A673 (cell line): Measurements from ENCODE around the gene ADAMTS2. TPM values are rescaled to one million over a fixed set of nuclear protein-coding genes. Genes with fewer than 3 reads are reported as not detected.
A peak's percentile ranks its signal among the peaks of the same experiment; 100 is the strongest.

Experiments used
- BruUV-seq: library from RNA; stranded (reverse); fragments of 400-500 nt; replicated peaks from 2 replicates; lab custom pipeline; 2021; lab: Mats Ljungman, UMichigan
- CTCF ChIA-PET: fragments of 300-600 bp; sonication (Branson Sonifier 250); formaldehyde crosslinking; loops from one replicate; lab custom pipeline; 2022; ENCODE audit warnings: antibody characterized with exemption; lab: Charles Lee
- POLR2A ChIA-PET: fragments of 300-600 bp; sonication (Branson Sonifier 250); formaldehyde crosslinking; loops from one replicate; lab custom pipeline; 2022; ENCODE audit warnings: antibody characterized with exemption; ENCODE audit not compliant: low non-redundant PET; lab: Charles Lee
- DNase-seq: peaks from one replicate; pipeline ENCODE4 v3.0.0-alpha.2; 2015; ENCODE audit warnings: low spot score
- H3K27ac ChIP-seq: fragments of 200-600 bp; sonication (generic); 2 replicates; pipeline ENCODE4 v1.5.1; 2016; ENCODE audit warnings: mixed run types, low read depth, mild to moderate bottlenecking, mixed read lengths, antibody characterized with exemption, low read length; ENCODE audit not compliant: poor library complexity, severe bottlenecking
- H3K27me3 ChIP-seq: fragments of 200-600 bp; sonication (generic); replicated peaks from 2 replicates; pipeline ENCODE4 v1.6.1; 2017; ENCODE audit warnings: mixed run types, low read depth, mild to moderate bottlenecking, mixed read lengths, antibody characterized with exemption, low read length; ENCODE audit not compliant: insufficient read depth, poor library complexity
- H3K36me3 ChIP-seq: fragments of 200-600 bp; sonication (generic); 2 replicates; pipeline ENCODE4 v1.6.1; 2016; ENCODE audit warnings: mixed run types, mild to moderate bottlenecking, mixed read lengths, antibody characterized with exemption, low read length; ENCODE audit not compliant: insufficient read depth, poor library complexity, severe bottlenecking
- H3K4me1 ChIP-seq: fragments of 200-600 bp; sonication (generic); 2 replicates; pipeline ENCODE4 v1.6.1; 2017; ENCODE audit warnings: mixed run types, mild to moderate bottlenecking, mixed read lengths, antibody characterized with exemption, low read length; ENCODE audit not compliant: insufficient read depth, poor library complexity, severe bottlenecking
- H3K4me3 ChIP-seq: fragments of 200-600 bp; sonication (generic); 2 replicates; pipeline ENCODE4 v1.5.1; 2016; ENCODE audit warnings: low read depth, mixed run types, mild to moderate bottlenecking, mixed read lengths, low read length; ENCODE audit not compliant: poor library complexity, severe bottlenecking
- H3K9me3 ChIP-seq: fragments of 200-600 bp; sonication (generic); 2 replicates; pipeline ENCODE4 v1.6.1; 2016; ENCODE audit warnings: mixed run types, low read depth, mild to moderate bottlenecking, mixed read lengths, antibody characterized with exemption, low read length; ENCODE audit not compliant: poor library complexity, severe bottlenecking
- EZH2 ChIP-seq: fragments of 200-600 bp; sonication (generic); IDR thresholded peaks from 2 replicates; pipeline ENCODE4 v1.6.1; 2017; ENCODE audit warnings: borderline replicate concordance, low read depth, mild to moderate bottlenecking, mixed read lengths, antibody characterized with exemption, low read length; ENCODE audit not compliant: poor library complexity, severe bottlenecking
- intact Hi-C: fragments of 100-400 bp; cut with micrococcal nuclease; formaldehyde crosslinking; loops from one replicate; pipeline ENCODE4 v1.10.0; 2022; ENCODE audit not compliant: unreplicated experiment
- total RNA-seq: library from RNA; stranded (reverse); gene quantifications from 2 replicates; pipeline ENCODE4 v1.2.3, GENCODE V29; 2021
- TF ChIP-seq, protein P1 (sequence below): fragments of 300-800, 200-600 bp; sonication (generic); conservative IDR thresholded peaks from 2 replicates; pipeline ENCODE4 v1.5.1; 2017; ENCODE audit warnings: low read depth, mild to moderate bottlenecking, antibody characterized with exemption, low read length, moderate library complexity, mixed read lengths

Gene ADAMTS2
- total RNA-seq, 1 experiment from 2014 or later: 0.39 TPM

GRCh38 chr5:179346401-179346800, 1.1 kb upstream of the ADAMTS2 start:
- H3K4me3 ChIP-seq: no peak overlapping the region
- peaks cover 7% of the 10 kb centered on the region for H3K4me1 ChIP-seq
- no peak overlapping the region for H3K27ac ChIP-seq
- POLR2A ChIA-PET: no interaction called here
- no peaks in the 10 kb centered on the region for H3K9me3 ChIP-seq
- H3K36me3 ChIP-seq: no peaks in the 10 kb centered on the region
- TF ChIP-seq EZH2: no peak
- TF ChIP-seq, protein P1, sequence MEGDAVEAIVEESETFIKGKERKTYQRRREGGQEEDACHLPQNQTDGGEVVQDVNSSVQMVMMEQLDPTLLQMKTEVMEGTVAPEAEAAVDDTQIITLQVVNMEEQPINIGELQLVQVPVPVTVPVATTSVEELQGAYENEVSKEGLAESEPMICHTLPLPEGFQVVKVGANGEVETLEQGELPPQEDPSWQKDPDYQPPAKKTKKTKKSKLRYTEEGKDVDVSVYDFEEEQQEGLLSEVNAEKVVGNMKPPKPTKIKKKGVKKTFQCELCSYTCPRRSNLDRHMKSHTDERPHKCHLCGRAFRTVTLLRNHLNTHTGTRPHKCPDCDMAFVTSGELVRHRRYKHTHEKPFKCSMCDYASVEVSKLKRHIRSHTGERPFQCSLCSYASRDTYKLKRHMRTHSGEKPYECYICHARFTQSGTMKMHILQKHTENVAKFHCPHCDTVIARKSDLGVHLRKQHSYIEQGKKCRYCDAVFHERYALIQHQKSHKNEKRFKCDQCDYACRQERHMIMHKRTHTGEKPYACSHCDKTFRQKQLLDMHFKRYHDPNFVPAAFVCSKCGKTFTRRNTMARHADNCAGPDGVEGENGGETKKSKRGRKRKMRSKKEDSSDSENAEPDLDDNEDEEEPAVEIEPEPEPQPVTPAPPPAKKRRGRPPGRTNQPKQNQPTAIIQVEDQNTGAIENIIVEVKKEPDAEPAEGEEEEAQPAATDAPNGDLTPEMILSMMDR: no peak
- peaks cover 58% of the 10 kb centered on the region for H3K27me3 ChIP-seq
- BruUV-seq: no TSS peak
- intact Hi-C loops: no loop called here
- no peak for DNase-seq
- CTCF ChIA-PET: no interaction called here

- no peaks in the 10 kb centered on the region for H3K9me3 ChIP-seq
- H3K4me1 ChIP-seq: peaks cover 7% of the 10 kb centered on the region
- no peaks in the 10 kb centered on the region for H3K36me3 ChIP-seq
- BruUV-seq: no TSS peak
- peaks cover 58% of the 10 kb centered on the region for H3K27me3 ChIP-seq
- TF ChIP-seq, protein P1: no peak
- no peak for TF ChIP-seq EZH2
- intact Hi-C loops: no loop called here
- DNase-seq: no peak
- peak overlapping the region; percentile 36 for H3K4me3 ChIP-seq
- POLR2A ChIA-PET: no interaction called here
- no peak overlapping the region for H3K27ac ChIP-seq
- CTCF ChIA-PET: no interaction called here
These were observed 153 bp downstream of the ADAMTS2 start for GRCh38 chr5:179345183-179345432.

DNA sequence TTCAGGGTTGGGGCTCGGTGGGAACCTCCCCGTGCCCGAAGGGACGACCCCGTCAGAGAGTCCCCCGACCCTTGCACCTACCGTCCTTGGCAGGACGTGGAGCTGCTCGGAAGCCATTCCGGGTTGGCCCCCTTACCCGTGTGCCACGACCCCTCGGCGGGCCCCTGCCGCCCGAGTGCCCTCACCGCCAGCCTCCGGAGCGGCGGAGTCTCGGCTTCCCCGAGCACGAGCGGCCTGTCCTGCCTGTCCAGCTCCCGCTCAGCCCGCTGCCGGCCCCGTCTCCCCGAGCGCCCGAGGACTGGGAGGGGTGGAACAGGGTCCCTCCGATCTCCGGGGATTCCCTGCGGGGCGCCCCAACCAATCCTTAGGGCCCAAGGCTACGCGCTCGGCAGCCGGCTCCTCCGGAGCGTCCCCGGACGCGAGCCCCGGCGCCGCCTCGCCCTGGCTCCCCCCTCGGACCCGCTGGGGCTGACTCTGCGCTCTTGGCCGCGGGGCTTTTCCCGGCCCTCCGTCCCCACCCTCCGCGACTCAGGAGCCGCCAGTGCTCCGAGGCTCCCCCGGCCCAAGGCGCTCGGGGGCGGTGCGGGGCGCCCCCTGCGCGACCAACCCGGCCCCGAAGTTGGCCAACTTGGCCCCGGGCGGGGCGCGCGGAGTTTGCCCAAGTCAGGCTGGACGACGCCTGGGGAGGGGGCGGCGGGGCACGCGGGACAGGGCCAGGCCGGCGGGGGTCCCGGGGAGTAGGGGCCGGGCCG, 654 bp downstream of the ADAMTS2 start:
- Histone ChIP-seq H3K36me3 (no peaks in the 10 kb centered on the region), H3K9me3 (no peaks in the 10 kb centered on the region), H3K27ac (no peak overlapping the region), H3K4me1 (peaks cover 7% of the 10 kb centered on the region), H3K4me3 (peak overlapping the region; percentile 36), H3K27me3 (peaks cover 58% of the 10 kb centered on the region)
- DNase-seq: no peak
- intact Hi-C loops: no loop called here
- ChIA-PET CTCF (interaction anchor here (0.7 kb wide), 1 partner anchor 457 kb away, joined by 3 read pairs; no protein-coding TSS in a partner anchor), POLR2A (no interaction called here)
- TF ChIP-seq, protein P1: no peak
- peak; percentile 55 for TF ChIP-seq EZH2
- no TSS peak for BruUV-seq
